ENCODE results near the gene ADAMTS17.

DNA sequence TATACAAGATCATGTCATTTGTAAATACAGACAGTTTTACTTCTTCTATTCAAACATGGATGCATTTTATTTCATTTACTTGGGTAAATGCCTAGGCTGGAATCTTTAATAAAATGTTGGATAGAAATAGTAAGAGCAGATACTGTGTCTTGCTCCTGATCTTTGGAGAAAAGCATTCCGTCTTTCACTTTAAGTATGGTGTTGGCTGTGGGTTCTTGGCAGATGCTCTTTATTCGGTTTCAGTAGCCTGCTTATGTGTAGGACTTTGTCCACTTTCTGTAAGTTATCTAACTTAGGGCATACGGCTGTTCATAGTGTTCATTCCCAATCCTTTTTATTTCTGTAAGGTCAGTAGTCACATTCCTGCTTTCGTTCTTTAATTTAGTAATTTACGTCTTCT, 303.0 kb downstream of the ADAMTS17 start:
- TF ChIP-seq ZNF274 (IDR thresholded peaks at IDR 0.05; ENCODE audit: low read depth, low read length) (no peak), YY1 (IDR thresholded peaks at IDR 0.05; ENCODE audit: insufficient read depth, insufficient read length) (no peak)
